HG03457 (cell line): ENCODE data around the gene ZWILCH.
"Not testable (repeated sequence)": the region's sequence is repeated elsewhere in the genome, so short reads cannot be mapped to it uniquely, and the experiment has no call there.

Experiments used
- ATAC-seq: cut with Tn5 transposase; IDR thresholded peaks from one replicate; pipeline ENCODE4 v1.9.1; 2021; ENCODE audit warnings: moderate number of reproducible peaks; ENCODE audit not compliant: unreplicated experiment

ZWILCH gene

DNA sequence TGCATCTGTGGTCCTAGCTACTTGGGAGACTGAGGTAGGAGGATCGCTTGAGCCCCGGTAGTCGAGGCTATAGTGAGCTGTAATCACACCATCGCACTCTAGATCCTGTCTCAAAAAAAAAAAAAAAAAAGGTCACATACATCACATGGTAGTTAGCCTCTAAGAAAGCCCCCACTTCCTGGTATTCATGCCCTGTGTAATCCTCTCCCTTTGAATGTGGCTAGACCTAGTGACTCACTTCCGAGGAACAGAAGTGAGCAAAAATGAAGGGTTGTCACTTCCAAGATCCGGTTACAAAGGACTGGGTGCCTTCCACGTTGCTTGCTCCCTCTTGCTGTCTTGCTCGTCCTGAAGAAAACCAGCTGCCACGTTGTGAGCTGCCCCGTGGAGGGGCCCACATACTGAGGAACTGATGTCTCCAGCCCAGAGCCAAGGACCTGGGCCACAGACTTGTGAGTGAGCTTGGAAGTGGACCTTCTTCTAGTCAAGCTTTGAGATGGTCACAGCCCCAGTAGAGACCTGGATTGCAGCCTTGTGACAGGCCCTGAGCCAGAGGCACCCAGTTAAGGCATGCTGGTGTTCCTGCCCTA lies 73.3 kb downstream of the ZWILCH start:
- ATAC-seq, result no peak

DNA sequence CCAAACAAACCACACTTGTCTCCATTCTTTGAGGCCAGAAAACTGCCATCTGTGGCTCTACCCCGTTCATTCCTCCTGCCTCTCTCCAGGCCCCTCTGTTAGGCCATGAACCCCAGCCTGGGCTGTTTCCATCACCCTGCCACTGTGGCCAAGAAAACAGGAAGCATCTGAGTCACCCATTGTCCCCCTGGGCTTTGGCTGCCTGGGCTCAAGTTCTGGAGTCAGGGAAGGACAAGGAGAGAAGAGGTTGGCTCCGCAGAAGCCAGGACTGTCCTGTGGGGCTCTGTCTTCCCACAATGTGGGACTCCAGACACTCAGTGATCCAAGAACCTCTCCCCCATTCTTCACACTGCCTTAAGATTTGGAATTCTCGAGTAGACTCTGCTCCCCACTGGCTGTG lies 75.5 kb downstream of the ZWILCH start:
- ATAC-seq, result no peak

DNA sequence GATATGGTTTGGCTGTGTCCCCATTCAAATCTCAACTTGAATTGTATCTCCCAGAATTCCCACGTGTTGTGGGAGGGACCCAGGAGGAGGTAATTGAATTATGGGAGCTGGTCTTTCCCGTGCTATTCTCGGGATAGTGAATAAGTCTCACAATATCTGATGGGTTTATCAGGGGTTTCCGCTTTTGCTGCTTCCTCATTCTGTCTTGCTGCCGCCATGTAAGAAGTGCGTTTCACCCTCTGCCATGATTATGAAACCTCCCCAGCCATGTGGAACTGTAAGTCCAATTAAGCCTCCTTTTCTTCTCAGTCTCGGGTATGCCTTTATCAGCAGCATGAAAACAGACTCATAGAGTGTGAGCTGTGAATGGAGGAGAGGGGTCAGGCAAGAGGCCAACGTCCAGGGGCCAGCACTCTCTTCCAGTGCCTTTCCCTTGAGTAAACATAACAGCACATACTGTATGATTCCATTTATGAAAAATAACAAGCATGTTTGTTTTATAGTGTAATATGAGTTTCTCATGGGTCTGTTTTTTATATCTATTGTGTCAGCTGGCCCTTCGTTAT lies 76.9 kb downstream of the ZWILCH start:
- ATAC-seq, result no peak

DNA sequence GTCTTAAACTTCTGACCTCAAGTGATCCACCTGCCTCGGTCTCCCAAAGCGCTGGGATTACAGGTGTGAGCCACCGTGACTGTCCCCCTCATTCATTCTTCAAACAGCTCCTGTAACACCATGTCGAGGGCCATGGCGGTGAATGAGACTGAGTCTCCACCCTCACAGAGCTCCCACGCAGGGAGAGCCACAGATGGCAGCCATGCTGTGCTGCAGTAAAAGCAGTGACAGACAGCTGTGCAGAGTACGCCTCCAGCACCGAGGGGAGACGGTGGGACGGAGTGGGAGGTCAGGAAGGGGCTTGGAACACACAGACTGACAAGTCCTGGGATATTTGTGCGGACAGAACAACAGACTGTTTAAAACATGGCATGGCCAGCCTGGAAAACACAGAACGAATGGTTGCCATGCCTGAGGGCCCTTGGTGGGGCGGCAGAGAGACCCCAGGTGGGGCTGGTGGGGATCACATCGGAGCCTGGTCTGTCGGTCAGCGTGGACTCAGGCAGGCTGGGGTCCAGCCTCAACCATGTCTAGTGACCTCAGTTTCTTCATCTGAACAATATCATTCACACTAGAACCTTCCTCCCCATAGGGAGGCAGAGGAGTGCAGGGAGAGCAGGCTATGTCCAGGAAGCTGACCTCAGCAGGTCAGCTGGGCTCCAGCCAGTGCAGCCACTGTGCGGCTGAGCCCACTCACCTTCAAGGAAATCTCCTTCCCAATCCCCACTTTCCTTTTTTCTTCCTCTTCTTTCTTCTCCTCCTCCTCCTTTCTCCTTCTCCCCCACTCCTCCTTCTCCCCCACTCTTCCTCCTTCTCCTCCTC lies 81.2 kb downstream of the ZWILCH start:
- ATAC-seq, result no peak

DNA sequence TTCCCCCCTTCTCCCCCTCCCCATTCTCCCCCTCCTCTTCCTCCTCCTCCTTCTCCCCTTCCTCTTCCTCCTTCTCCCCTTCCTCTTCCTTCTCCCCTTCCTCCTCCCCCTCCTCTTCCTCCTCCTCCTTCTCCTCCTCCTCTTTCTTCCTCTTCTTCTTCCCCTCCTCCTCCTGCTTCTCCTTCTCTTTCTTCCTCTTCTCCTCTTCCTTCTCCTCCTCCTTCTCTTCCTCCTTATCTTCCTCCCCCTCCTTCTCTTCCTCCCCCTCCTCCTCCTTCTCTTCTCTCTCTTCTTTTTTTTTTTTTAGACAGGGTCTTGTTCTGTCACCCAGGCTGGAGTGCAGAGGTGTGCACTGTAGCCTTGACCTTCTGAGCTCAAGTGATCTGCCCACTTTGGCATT lies 81.9 kb downstream of the ZWILCH start:
- ATAC-seq, result no peak

DNA sequence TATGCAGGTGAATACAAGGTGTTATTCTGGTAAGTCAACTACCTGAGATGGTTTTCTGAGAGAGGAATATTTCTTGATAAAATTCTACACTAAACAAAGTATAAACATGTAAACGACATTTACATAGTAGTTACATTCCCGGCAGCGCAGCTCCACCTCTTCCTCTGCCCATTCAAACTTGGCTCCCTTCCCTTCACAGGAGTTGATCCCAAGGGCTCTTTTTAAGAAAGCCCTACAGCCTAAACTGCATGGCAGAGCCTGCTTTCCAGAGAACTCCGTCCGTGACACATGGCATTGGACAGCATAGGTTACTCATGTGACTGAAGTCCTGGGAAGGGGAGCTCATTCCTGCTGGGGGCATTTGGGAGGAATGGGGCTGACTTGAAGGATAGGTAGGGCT lies 82.6 kb downstream of the ZWILCH start:
- no peak for ATAC-seq

GRCh38 chr15:66588537-66588936 lies 83.4 kb downstream of the ZWILCH start:
- no peak for ATAC-seq

- ATAC-seq, result no peak
Measured at GRCh38 chr15:66588971-66589370, 83.8 kb downstream of the ZWILCH start.

DNA sequence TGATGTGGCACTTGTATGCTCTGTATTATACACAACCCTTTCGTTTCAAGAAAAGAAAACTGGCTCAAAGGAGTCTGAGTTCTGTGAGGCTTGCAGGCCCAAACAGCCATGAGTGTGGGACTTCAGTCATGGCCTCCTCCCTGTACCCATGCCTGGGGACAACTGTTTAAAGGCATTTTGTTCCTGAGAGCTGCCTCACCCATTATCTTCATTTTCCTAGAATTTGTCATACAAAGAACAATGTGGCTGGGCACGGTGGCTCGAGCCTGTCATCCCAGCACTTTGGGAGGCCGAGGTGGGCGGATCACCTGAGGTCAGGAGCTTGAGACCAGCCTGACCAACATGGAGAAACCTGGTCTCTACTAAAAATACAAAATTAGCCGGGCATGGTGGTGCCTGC lies 84.3 kb downstream of the ZWILCH start:
- not testable (repeated sequence) for ATAC-seq

DNA sequence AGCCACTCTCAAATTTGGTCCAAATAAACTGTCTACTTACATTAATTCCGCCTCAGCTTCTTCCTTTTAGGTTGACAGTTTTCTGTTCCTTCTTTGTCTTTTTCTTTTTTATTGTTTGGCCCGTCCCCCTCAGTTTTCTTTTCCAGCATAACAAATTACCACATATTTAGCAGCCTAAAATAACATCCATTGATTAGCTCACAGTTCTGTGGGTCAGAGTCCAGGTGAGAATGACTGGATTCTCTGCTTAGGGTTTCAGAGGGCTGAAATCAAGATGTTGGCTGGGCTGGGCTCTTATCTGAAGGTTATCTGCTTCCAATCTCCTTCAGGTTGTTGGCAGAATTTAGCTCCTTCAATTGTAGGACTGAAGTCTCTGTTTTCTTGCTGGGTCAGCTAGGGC lies 85.3 kb downstream of the ZWILCH start:
- no peak for ATAC-seq

GRCh38 chr15:66591322-66591862 lies 86.3 kb downstream of the ZWILCH start:
- ATAC-seq, result no peak

DNA sequence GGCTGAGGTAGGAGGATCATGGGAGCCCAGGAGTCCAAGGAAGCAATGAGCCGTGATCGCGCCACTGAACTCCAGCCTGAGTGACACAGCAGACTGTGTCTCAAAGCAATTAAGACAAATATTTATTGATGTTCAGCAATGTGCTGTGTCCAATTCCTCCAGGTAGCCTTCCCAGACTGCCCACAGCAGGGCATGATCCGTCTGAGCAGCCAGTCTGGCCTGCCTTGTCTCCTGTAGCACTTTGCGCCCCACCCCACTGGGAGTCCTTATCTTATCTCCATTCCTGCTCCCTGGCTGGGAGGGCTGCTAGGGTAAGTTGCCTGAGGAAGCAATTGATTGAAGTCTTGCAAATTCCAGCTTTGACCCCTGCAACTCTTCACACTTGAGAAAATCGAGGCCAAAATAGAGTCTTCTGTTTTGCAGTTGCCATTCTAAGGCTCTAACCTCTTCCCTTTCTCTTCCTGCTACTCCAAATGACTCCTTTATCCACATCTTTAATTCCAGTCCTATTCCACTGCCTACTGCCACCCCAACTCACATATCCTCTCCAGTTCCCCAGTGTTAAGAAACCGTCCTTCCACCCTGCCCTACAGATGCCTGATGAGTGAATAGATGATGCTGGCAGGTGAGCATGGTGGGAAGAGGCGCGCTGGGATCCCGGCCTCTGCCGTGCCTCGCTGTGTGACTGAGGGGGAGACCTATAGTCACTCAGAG lies 87.5 kb downstream of the ZWILCH start:
- no peak for ATAC-seq

- ATAC-seq, result no peak
Measured at GRCh38 chr15:66593219-66593780, 88.2 kb downstream of the ZWILCH start.

- ATAC-seq, result no peak
Measured at GRCh38 chr15:66594344-66594743, 89.2 kb downstream of the ZWILCH start.

DNA sequence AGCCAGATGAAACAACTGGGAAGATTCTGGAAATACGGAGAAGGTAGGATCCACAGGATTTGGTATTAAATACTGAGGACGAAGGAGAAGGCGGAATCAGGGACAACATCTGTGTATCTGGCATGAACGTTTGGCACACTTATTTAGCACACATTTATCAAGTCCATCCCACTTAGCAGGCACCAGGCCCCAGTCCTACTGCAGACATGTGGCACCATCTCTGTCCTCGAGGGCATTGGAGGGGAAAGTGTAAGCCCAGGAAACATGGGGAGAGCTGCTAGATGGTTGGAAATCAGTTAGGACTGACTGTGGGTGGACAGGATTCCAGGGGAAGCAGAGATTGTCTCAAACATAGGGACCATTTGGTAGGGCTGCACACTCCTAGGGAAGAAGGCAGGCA lies 89.7 kb downstream of the ZWILCH start:
- no peak for ATAC-seq

DNA sequence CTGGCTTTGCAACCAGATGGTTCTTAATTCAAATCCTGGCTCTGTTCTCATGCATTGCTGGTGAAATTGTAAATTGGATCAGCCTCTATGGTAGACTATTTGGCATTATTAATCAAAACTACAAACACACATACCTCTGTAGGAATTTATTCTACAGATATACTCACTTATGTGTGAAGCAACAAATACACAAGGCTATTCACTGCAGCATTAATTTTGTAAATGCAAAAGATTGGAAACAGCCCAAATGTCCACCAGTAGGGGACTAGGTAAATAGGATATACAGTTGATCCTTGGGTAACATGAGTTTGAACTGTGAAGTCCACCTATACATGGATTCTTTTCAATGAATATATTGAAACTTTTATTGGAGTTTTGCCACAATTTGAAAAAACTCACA lies 90.2 kb downstream of the ZWILCH start:
- ATAC-seq, result no peak

DNA sequence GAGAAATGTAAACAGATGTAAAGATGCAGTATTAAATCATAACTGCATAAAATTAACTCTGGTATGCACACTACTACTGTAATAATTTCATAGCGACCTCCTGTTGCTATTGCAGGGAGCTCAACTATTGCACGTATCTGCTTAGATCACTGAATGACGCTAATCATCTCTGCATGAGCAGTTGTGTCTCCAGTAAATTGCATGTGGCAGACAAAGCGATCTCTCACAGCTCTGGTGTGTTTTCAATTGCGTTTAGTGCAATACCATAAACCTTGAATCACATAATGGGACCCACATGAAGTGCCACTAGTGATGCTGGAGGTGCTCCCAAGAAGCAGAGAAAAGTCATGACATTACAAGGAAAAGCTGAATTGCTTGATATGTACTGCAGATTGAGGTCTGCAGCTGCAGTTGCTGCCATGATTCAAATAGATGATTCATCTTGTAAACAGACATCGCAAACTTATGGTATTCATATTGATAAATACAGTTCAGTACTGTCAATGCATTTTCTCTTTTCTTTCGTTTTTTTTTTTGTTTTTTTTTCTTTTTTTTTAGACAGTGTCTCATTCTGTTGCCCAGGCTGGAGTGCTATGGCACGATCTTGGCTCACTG lies 90.9 kb downstream of the ZWILCH start:
- ATAC-seq, result no peak

DNA sequence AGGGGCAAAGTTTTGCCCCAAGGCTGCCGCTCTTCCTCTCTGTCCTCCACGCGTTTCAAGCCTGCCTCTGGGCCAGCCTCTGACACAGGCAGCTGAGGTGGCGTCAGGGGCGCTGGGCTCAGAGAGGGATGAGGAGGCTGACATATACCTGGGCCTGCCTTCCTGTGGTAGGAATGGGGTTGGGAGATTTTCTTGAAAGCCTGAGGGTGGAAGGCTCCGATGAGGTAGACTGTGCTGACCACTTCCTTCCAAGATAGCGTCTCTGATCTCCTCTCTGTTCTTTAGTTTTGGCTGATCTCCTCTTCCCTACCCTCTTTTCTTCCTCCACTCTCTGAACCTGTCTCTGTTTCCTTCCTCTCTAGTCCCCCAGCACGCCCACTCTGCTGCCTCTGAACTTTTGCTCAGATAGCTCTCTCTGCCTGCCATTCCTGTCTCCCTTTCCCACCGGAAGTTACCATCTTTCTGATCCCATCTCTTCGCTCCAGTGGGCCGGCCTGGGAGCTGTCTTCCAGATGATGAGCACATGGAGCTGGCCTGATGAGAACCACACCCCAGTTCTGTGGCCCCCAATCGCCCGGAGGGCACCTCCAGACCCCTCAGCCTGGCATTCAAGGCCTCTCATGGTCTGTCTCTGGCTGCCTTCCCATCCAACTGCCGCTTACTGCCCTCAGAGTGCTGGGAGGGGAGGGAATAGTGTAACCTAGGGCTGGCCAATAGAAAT lies 93.1 kb downstream of the ZWILCH start:
- no peak for ATAC-seq
